ENCODE results near the gene PAGR1. TPM values are rescaled to one million over a fixed set of nuclear protein-coding genes. Genes with fewer than 3 reads are reported as not detected.

Gene PAGR1
- total and polyA plus RNA-seq, 2 of the 13 experiments (the other 11 are each of a cell fraction or from before 2014, with no cell fraction given) = 9.8 to 66.4 TPM

DNA sequence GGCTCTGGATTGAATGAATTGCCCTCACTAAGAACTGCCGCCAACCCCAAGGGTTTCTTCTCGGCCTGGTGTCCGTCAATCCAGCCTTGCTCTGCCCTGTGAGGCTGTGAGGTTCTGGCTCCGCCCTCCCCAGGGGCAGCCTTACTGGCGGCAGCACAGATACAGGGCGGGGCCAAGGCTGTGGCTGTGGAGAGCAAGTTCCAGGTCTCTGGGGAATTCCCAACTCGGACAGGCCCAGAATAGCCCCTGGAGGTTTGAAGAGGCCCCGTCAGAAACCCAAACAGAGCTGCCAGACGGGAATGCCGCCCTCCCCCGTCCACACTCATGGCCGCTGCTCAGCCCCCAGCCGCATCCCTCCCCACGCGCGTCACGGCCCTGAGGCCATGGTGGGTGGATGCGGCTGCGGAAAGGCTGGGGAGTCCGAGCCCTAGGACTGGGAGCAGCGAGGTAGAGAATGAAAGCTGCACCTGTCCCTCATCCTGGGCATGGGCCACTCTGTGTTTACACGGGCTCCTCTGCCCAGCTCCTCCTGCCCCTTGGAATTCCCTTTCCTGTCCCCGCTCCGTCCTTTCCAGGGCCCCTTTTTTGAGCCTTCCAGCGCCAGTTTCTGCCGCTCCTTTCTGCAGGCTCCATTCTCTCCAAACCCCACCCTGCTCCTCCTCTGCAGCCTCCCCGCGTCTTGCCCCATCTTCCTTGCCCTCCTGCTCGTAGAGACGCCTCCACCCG, 4.6 kb upstream of the PAGR1 start (continued):
- TF ChIP-seq, protein P1, sequence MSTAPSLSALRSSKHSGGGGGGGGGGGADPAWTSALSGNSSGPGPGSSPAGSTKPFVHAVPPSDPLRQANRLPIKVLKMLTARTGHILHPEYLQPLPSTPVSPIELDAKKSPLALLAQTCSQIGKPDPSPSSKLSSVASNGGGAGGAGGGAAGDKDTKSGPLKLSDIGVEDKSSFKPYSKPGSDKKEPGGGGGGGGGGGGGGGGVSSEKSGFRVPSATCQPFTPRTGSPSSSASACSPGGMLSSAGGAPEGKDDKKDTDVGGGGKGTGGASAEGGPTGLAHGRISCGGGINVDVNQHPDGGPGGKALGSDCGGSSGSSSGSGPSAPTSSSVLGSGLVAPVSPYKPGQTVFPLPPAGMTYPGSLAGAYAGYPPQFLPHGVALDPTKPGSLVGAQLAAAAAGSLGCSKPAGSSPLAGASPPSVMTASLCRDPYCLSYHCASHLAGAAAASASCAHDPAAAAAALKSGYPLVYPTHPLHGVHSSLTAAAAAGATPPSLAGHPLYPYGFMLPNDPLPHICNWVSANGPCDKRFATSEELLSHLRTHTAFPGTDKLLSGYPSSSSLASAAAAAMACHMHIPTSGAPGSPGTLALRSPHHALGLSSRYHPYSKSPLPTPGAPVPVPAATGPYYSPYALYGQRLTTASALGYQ (CRISPR knock-in tag; IDR thresholded peaks at IDR 0.05) = peak; percentile 76; the same call in 1 of the 2 replicates
- TF ChIP-seq MYC (CRISPR knock-in tag; IDR thresholded peaks at IDR 0.05; ENCODE audit: borderline replicate concordance) (peak; percentile 64; the same call in 1 of the 2 replicates), GABPB1 (CRISPR knock-in tag; IDR thresholded peaks at IDR 0.05) (0 out of 2 replicates have a peak, but pooled peaks have one; percentile 57), PHF21A (CRISPR knock-in tag; IDR thresholded peaks at IDR 0.05) (peak; percentile 95), ZNF329 (CRISPR knock-in tag; IDR thresholded peaks at IDR 0.05; ENCODE audit: low read depth) (no peak), U2AF1 (optimal IDR thresholded peaks at IDR 0.05; ENCODE audit: low read depth, low read length) (no peak), ZNF143 (CRISPR knock-in tag; IDR thresholded peaks at IDR 0.05) (no peak; the same call in 1 of the 2 replicates), THYN1 (CRISPR knock-in tag; IDR thresholded peaks at IDR 0.05; ENCODE audit: borderline replicate concordance, low read depth) (no peak), MLLT10 (CRISPR knock-in tag; IDR thresholded peaks at IDR 0.05) (no peak)
- TF ChIP-seq, protein P2, sequence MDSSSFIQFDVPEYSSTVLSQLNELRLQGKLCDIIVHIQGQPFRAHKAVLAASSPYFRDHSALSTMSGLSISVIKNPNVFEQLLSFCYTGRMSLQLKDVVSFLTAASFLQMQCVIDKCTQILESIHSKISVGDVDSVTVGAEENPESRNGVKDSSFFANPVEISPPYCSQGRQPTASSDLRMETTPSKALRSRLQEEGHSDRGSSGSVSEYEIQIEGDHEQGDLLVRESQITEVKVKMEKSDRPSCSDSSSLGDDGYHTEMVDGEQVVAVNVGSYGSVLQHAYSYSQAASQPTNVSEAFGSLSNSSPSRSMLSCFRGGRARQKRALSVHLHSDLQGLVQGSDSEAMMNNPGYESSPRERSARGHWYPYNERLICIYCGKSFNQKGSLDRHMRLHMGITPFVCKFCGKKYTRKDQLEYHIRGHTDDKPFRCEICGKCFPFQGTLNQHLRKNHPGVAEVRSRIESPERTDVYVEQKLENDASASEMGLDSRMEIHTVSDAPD (CRISPR knock-in tag; IDR thresholded peaks at IDR 0.05) = no peak
- TF ChIP-seq, protein P3, sequence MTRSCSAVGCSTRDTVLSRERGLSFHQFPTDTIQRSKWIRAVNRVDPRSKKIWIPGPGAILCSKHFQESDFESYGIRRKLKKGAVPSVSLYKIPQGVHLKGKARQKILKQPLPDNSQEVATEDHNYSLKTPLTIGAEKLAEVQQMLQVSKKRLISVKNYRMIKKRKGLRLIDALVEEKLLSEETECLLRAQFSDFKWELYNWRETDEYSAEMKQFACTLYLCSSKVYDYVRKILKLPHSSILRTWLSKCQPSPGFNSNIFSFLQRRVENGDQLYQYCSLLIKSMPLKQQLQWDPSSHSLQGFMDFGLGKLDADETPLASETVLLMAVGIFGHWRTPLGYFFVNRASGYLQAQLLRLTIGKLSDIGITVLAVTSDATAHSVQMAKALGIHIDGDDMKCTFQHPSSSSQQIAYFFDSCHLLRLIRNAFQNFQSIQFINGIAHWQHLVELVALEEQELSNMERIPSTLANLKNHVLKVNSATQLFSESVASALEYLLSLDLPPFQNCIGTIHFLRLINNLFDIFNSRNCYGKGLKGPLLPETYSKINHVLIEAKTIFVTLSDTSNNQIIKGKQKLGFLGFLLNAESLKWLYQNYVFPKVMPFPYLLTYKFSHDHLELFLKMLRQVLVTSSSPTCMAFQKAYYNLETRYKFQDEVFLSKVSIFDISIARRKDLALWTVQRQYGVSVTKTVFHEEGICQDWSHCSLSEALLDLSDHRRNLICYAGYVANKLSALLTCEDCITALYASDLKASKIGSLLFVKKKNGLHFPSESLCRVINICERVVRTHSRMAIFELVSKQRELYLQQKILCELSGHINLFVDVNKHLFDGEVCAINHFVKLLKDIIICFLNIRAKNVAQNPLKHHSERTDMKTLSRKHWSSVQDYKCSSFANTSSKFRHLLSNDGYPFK (CRISPR knock-in tag; IDR thresholded peaks at IDR 0.05; ENCODE audit: borderline replicate concordance) = peak; percentile 69; the same call in 1 of the 2 replicates
- TF ChIP-seq, protein P4, sequence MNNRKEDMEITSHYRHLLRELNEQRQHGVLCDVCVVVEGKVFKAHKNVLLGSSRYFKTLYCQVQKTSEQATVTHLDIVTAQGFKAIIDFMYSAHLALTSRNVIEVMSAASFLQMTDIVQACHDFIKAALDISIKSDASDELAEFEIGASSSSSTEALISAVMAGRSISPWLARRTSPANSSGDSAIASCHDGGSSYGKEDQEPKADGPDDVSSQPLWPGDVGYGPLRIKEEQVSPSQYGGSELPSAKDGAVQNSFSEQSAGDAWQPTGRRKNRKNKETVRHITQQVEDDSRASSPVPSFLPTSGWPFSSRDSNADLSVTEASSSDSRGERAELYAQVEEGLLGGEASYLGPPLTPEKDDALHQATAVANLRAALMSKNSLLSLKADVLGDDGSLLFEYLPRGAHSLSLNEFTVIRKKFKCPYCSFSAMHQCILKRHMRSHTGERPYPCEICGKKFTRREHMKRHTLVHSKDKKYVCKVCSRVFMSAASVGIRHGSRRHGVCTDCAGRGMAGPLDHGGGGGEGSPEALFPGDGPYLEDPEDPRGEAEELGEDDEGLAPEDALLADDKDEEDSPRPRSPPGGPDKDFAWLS (CRISPR knock-in tag; IDR thresholded peaks at IDR 0.05; ENCODE audit: borderline replicate concordance) = peak; percentile 70; the same call in 1 of the 2 replicates
- TF ChIP-seq, protein P5, sequence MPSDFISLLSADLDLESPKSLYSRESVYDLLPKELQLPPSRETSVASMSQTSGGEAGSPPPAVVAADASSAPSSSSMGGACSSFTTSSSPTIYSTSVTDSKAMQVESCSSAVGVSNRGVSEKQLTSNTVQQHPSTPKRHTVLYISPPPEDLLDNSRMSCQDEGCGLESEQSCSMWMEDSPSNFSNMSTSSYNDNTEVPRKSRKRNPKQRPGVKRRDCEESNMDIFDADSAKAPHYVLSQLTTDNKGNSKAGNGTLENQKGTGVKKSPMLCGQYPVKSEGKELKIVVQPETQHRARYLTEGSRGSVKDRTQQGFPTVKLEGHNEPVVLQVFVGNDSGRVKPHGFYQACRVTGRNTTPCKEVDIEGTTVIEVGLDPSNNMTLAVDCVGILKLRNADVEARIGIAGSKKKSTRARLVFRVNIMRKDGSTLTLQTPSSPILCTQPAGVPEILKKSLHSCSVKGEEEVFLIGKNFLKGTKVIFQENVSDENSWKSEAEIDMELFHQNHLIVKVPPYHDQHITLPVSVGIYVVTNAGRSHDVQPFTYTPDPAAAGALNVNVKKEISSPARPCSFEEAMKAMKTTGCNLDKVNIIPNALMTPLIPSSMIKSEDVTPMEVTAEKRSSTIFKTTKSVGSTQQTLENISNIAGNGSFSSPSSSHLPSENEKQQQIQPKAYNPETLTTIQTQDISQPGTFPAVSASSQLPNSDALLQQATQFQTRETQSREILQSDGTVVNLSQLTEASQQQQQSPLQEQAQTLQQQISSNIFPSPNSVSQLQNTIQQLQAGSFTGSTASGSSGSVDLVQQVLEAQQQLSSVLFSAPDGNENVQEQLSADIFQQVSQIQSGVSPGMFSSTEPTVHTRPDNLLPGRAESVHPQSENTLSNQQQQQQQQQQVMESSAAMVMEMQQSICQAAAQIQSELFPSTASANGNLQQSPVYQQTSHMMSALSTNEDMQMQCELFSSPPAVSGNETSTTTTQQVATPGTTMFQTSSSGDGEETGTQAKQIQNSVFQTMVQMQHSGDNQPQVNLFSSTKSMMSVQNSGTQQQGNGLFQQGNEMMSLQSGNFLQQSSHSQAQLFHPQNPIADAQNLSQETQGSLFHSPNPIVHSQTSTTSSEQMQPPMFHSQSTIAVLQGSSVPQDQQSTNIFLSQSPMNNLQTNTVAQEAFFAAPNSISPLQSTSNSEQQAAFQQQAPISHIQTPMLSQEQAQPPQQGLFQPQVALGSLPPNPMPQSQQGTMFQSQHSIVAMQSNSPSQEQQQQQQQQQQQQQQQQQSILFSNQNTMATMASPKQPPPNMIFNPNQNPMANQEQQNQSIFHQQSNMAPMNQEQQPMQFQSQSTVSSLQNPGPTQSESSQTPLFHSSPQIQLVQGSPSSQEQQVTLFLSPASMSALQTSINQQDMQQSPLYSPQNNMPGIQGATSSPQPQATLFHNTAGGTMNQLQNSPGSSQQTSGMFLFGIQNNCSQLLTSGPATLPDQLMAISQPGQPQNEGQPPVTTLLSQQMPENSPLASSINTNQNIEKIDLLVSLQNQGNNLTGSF (CRISPR knock-in tag; IDR thresholded peaks at IDR 0.05) = no peak
- TF ChIP-seq, protein P6, sequence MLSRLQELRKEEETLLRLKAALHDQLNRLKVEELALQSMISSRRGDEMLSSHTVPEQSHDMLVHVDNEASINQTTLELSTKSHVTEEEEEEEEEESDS (CRISPR knock-in tag; IDR thresholded peaks at IDR 0.05; ENCODE audit: borderline replicate concordance) = no peak; the same call in 1 of the 2 replicates

Data from HepG2 (cell line).